ENCODE results near the gene USP26. TPM values are rescaled to one million over a fixed set of nuclear protein-coding genes. Genes with fewer than 3 reads are reported as not detected.

USP26 gene
- total RNA-seq, 1 donor from 2014 or later: not detected

GRCh38 chrX:133072566-133072965 is 24.3 kb downstream of the USP26 start:
- Histone ChIP-seq H3K27ac (ENCODE audit: low read depth, low read length) (no peak overlapping the region), H2AFZ (ENCODE audit: low read depth, low read length) (no peak overlapping the region), H3K9me3 (ENCODE audit: insufficient read depth, low read depth, low read length) (no peaks in the 10 kb centered on the region), H3K4me3 (ENCODE audit: insufficient read depth, low read depth, low read length) (no peak overlapping the region), H3K79me2 (ENCODE audit: insufficient read depth, low read length) (no peaks in the 10 kb centered on the region), H4K20me1 (ENCODE audit: insufficient read depth, low read length) (no peaks in the 10 kb centered on the region), H3K4me1 (ENCODE audit: insufficient read depth, low read length) (no peaks in the 10 kb centered on the region), H3K27me3 (ENCODE audit: insufficient read depth, low read length) (no peaks in the 10 kb centered on the region), H3K4me2 (ENCODE audit: low read length) (no peak overlapping the region), H3K9ac (ENCODE audit: low read length) (no peak overlapping the region), H3K36me3 (ENCODE audit: insufficient read depth, low read length) (no peaks in the 10 kb centered on the region)
- Mint-ChIP-seq H3K9me3 (ENCODE audit: unreplicated experiment) (no peaks in the 10 kb centered on the region), H3K27me3 (ENCODE audit: low read depth, unreplicated experiment) (no peaks in the 10 kb centered on the region), H3K27ac (ENCODE audit: unreplicated experiment) (no peak overlapping the region), H3K36me3 (ENCODE audit: low read depth, unreplicated experiment) (no peaks in the 10 kb centered on the region), H3K4me3 (ENCODE audit: unreplicated experiment) (no peak overlapping the region), H3K4me1 (ENCODE audit: low read depth, unreplicated experiment) (no peaks in the 10 kb centered on the region)
- no peak for DNase-seq (ENCODE audit: low read depth)
- TF ChIP-seq CTCF (IDR thresholded peaks at IDR 0.05; ENCODE audit: insufficient read depth, low read depth, low read length): no peak
- TF ChIP-seq EZH2 (IDR thresholded peaks at IDR 0.05; ENCODE audit: insufficient read depth, low read length): no peak
- FAIRE-seq: no peak

- H3K36me3 Mint-ChIP-seq (ENCODE audit: low read depth, unreplicated experiment): no peaks in the 10 kb centered on the region
Observed at GRCh38 chrX:133068461-133068860, 28.4 kb downstream of the USP26 start.

More at GRCh38 chrX:133068461-133068860, 28.4 kb downstream of the USP26 start:
- Mint-ChIP-seq H3K27me3 (ENCODE audit: low read depth, unreplicated experiment) (no peaks in the 10 kb centered on the region), H3K4me1 (ENCODE audit: low read depth, unreplicated experiment) (no peaks in the 10 kb centered on the region), H3K9me3 (ENCODE audit: unreplicated experiment) (peaks cover 2% of the 10 kb centered on the region), H3K4me3 (ENCODE audit: unreplicated experiment) (no peak overlapping the region), H3K27ac (ENCODE audit: unreplicated experiment) (no peak overlapping the region)
- no peak overlapping the region for H3K4me3 ChIP-seq (ENCODE audit: insufficient read depth, low read depth, low read length)
- H3K36me3 ChIP-seq (ENCODE audit: insufficient read depth, low read length): no peaks in the 10 kb centered on the region
- DNase-seq (ENCODE audit: low read depth) (no peak), FAIRE-seq (no peak)
- no peak overlapping the region for H3K9ac ChIP-seq (ENCODE audit: low read length)
- no peaks in the 10 kb centered on the region for H3K4me1 ChIP-seq (ENCODE audit: insufficient read depth, low read length)
- no peaks in the 10 kb centered on the region for H3K27me3 ChIP-seq (ENCODE audit: insufficient read depth, low read length)
- TF ChIP-seq EZH2 (IDR thresholded peaks at IDR 0.05; ENCODE audit: insufficient read depth, low read length) (no peak), CTCF (IDR thresholded peaks at IDR 0.05; ENCODE audit: insufficient read depth, low read depth, low read length) (no peak)
- H2AFZ ChIP-seq (ENCODE audit: low read depth, low read length): no peak overlapping the region
- no peaks in the 10 kb centered on the region for H4K20me1 ChIP-seq (ENCODE audit: insufficient read depth, low read length)
- H3K9me3 ChIP-seq (ENCODE audit: insufficient read depth, low read depth, low read length): no peaks in the 10 kb centered on the region
- no peaks in the 10 kb centered on the region for H3K79me2 ChIP-seq (ENCODE audit: insufficient read depth, low read length)
- H3K4me2 ChIP-seq (ENCODE audit: low read length): no peak overlapping the region
- no peak overlapping the region for H3K27ac ChIP-seq (ENCODE audit: low read depth, low read length)

All from astrocyte (in vitro differentiated cells and primary cell).